Activated T-helper 1 cell treated with anti-CD3 and anti-CD28 coated beads, Interleukin-2, amount 50 U/mL, for 16 hours (primary cell): ENCODE results near the gene CDK5RAP1.
"Not testable (repeated sequence)": the region's sequence is repeated elsewhere in the genome, so short reads cannot be mapped to it uniquely, and the experiment has no call there.

Experiments
- DNase-seq, 2 donors: peaks; one replicate each; pipeline ENCODE4 v3.0.0-alpha.2; 2020; ENCODE audit warnings: low read depth in 1 of 2, low spot score in 1 of 2

Gene CDK5RAP1

DNA sequence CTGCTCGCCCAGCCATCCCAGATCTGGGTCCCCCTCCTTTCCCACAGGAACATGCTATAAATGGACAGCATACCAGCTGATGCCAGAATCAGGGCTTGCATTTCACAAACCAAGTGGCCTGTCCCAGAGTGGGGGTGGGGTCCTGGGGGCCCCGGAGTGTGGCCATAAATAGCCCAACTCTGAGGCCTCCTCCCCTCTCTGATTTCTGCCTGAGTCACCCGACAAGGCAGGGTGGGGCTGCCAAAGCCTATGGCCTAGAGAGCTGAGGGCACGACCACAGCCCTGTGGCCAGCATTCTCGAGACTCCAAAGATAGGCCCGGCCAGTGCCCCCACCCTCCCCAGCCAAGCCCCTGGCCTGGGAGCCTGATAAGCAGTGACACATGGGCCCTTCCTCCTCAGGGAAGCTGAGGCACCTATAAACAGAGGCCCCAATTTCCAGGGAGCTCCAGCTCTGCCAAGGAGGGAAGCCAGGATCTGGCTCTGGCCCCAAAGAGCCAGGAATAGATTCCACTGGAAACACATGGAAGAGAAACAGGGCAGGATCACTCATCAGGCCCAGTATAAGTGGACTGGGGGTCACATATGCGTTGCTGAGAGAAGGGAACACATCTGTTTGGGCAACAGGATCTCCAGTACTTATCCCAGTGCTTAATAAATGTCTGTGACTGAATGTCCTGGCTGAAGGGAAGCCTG is 22.0 kb upstream of the CDK5RAP1 start:
- no peak for DNase-seq

DNA sequence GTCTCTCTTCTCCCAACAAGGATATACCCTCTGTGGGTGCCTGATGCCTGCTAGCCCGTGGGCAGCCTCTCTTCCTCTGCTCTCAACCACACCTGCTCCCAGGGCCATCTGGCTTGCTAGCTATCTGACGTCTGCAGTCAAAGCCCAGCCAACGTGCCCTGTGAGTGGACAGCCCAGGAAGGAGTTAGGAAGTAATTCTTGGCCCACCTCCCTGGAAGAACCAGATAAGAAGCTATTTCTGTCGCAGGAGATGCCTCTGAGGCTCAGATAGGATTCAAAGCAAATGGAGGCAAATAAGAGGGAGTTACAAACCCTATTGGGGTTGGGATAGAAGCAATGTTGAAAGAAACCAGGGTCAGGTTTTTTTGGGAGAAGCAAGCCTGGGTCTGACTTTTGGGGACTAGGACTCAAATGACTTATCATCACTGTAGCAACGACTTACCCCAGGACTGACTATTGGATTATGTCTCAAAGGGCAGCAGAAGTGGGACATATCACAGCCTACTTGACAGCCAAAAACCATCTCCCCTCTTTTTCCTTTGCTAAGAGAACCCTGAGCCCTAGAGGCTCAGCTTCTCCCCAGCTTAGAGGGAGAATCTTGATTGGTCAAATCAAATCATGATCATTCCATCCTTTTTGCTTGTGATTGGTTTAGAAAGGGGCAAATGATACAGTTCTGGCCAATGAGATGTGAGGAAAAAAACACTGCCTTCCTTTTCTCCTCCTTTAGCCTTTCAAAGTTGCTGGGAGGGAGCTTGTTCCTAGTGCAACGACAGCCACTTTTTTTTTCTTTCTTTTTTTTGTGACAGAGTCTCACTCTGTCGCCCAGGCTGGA is 18.0 kb upstream of the CDK5RAP1 start:
- DNase-seq: no peak

DNA sequence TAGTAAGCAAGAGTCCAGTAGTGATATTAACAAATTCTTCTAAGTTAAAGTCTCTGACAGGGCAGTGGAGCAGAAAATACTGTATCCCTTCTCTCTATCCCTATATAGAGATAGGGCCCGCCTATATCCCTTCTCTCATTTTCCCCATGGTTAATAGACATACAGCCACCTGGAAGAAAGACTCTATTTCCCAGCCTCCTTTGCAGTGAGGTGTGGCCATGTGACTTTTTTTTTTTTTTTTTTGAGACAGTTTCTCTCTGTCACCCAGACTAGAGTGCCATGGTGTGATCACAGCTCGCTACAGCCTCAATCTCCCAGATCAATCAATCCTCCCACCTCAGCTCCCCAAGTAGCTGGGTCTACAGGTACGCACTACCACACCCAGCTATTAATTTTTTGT is 16.7 kb upstream of the CDK5RAP1 start:
- no peak for DNase-seq

DNA sequence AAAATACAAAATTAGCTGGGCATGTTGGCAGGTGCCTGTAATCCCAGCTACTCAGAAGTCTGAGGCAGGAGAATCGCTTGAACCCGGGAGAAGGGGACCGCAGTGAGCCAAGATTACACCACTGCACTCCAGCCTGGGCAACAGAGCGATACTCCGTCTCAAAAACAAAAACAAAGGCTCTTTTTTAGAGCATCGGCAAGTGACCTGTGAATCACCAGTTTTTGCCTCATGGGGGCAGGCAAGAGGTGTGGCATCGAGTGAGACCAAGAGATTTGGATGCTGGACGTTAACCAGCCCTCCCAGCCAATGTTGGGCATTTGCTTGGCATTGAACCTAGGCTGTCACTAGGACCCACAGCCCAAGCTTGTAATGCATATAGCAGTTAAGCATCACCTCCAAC is 14.6 kb upstream of the CDK5RAP1 start:
- no peak for DNase-seq

DNA sequence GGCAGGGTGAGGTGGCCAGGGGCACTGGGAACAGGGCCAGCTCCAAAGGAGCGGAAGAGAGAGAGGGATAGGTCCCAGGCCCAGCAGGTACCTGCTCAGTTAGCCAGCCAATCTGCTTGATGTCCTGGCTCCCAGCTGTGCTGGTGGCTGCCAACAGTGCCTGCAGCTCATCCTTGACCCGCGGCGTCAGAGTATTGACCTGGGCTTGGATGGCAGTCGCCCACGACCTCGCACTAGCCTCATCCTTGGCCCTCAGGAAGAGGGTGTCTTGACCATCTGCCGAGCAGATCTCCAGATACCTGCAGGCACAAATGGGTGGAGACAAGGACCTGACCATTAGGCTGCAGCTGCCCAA is 11.1 kb upstream of the CDK5RAP1 start:
- no peak for DNase-seq

DNA sequence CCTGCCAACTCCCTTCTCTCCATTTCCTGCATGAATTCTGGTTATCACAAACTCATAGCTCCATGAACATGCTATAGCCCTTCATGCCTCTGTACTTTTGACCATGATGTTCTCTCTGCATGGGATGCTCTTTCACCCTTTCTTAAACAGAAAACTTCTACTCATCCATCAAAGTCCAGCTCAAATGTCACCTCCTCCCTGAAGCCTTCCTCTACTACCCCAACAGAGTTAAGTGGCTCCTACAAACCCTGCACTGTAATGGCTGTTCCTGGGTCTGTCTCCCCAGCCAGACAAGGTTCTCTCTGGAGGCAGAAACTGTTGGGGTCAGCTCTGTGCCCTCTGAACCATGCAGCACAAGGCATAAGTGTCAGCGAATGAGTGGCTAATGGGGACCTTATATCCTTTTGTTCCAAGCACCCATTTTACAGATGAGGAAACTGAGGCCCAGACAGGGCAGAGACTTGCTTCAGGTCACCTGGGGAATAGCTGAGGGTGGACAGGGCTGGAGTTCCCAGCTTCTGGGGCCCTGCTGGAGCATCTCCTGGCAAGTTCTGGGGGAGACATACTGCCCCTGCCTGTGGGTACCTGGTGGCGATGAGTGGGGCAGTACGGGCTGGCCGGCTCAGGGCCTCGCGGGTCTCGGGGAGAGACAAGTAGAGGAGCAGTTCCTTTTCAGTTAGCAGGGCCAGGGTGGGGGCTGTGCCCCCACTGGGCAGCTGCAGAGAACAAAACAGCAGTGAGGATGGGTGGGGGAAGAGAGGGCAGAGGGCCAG is 10.6 kb upstream of the CDK5RAP1 start:
- DNase-seq: no peak

DNA sequence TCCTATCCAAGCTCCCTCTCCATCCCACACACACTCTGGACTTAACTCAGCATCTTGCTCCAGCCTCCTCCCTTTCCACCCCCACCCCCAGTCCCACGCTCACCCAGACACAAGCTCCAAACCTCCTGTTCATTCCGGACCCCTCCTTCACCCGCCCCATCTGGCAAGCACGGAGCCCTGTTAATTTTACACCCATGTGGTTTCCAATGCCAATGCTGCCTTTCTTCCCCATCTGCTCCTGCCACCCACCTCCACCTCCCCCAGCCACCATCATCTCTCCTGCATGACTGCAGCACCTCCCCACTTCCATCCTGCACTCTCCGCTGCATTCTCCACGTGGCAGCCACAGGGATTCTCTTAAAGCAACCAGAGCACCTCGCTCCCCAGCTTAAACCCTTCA is 9.9 kb upstream of the CDK5RAP1 start:
- no peak for DNase-seq

DNA sequence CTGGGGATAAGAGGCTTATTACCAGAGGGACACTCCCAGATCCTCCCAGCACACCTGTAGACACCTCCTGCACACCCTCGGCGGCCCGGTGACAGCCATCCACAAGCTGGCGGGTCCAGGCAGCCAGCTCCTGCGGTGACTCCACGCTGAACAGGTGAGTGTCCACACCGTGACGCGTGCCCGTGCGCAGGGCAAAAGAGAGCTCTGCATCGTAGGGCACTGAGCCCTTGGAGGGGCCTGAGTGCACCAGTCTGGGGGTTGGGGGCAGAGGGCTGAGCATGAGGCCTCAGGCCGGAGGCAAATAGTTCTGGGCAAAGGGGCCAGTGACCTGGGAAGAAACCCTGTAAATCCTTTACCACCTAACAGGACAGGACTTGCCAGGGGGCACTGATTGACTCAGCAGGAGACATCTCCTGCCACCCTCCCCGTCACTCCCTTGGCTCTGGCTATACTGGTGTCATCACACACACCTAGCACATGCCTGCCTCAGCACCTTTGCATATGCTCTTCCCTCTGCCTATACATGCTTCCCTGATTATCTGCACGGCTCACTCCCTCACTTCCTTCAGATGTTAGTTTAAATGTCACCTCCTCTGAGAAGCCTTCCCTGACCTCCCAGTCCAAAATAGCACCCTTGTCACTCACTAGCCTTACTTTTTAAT is 8.9 kb upstream of the CDK5RAP1 start:
- DNase-seq: no peak

DNA sequence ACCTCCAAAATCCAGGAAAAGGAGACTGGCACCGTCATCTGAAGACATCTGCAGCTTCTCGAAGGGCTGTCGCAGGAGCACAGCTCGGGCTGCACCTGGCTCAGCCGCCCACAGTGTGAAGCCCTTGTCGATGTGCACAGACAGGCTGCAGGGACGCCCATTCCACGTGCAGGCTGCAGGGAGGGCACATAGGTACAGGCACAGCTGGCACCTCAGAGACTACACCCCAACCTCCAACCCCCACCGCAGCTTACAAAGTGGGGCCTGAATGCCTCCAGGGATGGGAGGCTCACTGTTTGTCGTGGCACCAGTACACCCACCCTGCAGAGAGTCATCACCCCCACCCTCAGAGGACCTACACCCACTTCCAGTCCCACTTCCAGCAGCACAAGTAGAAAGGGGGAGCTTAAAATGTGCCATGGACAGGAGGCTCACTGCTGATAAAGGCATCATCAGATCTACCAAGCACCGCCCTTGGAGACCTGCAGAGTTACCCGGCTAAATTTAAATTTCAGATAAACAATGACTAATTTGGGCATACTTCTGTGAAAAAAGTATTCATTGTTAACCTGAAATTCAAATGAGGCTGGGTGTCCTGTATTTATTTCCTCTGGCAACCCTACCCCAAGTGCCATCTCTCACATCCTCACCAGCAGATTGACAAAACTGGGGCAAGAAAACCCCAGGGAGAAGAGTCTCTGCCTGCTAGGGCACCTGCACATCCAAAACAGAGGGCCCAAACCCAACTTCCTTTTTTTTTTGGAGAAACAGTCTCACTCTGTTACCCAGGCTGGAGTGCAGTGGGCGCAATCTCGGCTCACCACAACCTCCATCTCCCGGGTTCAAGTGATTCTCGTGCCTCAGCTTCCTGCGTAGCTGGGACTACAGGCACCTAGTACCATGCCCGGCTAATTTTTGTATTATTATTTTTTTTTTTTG is 7.7 kb upstream of the CDK5RAP1 start:
- no peak for DNase-seq

DNA sequence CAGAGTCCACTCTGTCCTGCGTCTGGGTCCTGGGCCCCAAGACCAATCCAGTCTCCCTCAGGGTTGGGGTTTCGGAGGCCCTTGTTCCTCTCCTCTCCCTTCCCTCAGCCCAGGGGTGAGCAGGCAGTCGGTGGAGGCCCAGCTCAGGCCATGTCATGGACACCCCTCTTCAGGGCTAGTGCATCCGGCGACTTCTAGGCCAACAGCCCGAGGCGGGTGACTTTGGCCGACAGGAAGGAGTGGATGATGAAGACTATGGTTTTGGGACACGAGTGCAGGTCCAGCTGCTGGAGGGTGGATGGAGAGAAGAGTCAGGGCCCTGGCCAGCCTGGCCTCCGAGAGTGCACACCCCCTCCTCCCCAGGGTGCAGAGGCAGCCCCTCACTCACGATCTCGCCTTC is 7.0 kb upstream of the CDK5RAP1 start:
- no peak for DNase-seq

DNA sequence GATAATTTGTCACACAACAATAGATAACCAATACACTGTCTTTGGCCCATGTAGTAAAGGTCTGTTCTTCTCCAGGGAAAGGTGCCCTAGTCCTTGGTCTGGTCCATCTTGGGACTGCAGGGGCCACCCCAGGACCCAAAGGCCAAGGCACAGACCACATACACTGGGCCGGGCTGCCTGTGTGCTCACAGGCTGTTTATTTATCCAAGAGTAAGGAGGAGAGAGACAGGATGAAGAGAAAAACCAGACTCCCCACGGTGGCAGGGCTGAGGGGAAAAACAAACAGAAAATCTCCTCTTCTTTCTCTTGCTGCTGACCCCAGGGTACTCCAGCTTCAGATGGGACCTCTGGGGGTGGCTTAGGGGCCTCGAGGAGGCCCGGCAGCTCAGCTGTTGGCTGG is 6.5 kb upstream of the CDK5RAP1 start:
- no peak for DNase-seq

DNA sequence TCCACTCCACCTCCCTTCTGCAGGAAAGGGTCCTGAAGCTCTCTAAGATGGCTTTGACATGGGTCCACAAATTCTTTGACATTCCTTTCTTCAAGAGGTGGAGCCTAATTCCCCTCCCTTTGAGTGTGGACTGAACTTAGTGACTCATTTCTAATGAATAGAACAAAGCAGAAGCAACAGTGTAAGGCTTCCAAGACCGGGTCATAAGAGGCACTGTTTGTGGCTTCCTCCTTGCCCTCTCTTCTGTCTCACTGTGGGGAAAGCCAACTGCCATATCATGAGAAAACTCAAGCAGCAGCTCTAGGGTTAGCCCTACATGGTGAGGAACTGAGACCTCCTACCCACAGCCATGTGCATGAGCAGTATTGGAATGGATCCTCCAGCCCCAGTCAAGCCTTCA is 5.9 kb upstream of the CDK5RAP1 start:
- no peak for DNase-seq

DNA sequence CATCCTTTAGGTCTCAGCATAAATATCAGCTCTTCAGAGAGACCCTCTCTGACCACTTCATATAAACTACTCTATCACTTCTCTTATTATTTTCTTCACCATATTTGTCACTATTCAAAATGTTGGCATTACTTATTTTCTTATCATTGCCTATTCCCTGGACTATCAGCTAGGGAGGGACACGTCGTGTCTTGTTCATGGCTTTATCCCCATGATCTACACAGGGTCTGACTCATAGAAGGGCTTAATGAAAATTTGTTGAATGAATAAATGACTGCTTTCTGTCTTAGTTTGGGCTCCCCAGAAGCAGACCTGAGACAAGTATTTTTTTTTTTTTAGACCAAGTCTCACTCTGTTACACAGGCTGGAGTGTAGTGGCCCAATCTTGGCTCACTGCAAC is 3.0 kb upstream of the CDK5RAP1 start:
- DNase-seq: no peak

DNA sequence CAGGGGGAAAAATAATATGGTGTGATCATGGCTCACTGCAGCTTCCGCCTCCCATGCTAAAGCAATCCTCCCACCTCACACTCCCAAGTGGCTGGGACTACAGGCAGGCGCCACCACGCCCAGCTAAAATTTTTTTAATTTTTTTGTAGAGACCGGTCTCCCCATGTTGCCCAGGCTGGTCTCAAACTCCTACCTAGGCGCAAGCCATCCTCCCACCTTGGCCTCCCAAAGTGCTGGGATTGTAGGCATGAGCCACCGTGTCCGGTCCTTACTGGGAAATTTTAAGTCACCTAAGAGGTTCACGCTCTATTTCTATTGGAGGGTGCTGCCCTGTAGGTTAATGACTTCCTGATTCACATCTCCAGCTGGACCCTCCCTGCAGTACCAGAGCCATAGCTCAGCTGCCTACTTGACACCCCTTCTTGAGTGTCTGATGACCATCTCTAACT is 626 bp upstream of the CDK5RAP1 start:
- no peak for DNase-seq

DNA sequence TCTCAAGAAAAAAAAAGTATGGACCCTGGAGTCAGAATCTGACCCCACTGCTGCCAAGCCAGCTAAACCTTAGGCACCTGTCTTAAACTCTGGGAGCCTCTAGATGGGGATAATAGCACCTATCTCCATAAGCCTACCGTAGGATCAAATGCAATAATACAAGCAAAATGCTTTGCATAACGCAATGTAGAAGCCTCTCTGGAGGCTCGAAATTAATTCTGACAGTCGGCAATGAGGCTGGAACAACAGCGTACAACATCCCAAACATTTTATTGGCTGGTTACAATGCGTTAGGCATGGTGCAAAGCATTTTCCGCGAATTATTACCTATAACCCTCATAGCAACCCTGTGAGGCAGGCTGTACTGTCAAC is 521 bp downstream of the CDK5RAP1 start:
- no peak for DNase-seq

DNA sequence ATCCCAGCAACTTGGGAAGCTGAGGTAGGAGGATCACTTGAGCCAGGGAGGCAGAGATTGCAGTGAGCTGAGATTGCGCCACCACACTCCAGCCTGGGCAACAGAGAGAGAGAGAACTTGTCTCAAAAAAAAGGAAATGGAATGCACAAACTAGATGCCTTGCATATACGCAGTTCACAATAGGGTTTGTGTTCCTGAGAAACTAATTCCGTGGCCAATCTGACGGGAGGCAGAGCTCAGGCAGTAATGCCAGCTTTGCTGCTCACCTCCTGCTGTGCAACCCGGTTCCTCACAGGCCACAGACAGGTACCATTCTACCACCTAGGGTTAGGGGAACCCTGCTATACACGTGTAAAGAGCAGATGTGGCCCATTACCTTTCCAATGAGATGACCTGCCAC is 1.4 kb downstream of the CDK5RAP1 start:
- no peak for DNase-seq

DNA sequence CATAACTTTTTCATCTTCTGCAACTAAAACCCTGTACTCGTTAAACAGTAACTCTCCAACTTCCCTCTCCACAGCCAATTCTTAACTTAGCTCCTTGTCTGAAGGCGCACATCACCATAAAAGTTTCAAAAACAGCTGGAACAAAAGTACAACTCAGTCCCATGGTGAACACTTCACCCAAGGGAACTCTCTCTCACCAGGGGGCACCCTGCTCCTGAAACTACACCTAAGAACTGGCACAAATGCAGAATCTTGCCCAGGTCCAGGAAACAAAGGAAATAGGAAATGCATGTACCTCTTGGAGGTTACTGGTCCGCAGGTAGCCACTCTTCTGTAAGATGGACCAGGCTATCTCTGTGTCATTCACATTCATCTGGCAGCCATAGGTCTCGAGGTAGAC is 6.6 kb downstream of the CDK5RAP1 start:
- DNase-seq: no peak

DNA sequence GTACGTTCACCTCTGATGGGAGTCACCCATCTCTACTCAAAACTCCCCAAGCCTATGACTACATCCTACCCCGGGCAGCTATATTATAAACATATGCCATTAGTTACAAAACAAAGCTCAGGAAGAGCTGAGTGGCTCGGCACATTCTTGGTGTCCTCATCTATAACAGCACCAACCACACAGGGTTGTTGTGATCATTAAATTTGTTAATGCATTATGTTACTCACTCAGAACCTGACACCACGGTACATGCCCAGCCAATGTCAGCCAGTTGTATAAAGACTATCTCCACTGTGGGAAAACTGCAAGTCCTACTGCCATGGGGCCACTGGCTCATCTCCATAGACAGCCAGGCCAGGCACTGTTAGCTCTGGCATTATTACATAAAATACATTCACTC is 7.7 kb downstream of the CDK5RAP1 start:
- DNase-seq: no peak

DNA sequence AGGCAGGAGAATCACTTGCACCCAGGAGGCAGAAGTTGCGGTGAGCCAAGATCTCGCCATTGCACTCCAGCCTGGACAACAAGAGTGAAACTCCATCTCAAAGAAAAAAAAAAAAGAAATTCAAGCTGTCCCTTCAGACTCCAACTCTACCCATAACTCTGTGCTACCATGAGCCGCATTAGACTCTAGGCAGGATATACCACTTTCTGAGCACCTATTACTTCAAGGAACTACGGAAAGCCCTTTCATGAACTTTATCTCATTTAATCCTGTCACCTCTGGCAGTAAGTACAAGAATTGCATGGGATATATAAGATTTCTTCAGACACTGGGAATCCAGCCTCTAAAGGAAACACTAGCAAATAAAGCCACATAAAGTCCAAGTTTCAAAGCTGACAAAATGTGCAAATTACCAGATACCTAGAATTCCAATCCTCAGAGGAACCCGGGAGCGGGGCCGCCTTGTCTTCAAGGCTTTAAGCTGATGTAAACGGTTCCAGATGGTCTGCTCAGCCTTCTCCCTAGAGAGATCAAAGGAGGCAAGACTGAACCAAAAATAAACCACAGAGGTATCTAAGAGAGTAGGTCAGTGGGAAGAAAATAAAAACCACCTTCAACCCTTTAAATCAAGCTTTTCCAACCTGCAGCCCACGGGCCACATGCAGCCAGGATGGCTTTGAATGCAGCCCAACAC is 9.4 kb downstream of the CDK5RAP1 start:
- DNase-seq: no peak

DNA sequence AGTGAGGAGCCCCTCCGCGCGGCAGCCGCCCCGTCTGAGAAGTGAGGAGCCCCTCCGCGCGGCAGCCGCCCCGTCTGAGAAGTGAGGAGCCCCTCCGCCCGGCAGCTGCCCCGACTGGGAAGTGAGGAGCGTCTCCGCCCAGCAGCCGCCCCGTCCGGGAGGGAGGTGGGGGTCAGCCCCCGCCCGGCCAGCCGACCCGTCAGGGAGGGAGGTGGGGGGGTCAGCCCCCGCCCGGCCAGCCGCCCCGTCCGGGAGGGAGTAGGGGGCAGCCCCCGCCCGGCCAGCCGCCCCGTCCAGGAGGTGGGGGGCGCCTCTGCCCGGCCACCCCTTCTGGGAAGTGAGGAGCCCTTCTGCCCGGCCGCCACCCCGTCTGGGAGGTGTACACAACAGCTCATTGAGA is 12.0 kb downstream of the CDK5RAP1 start:
- DNase-seq: not testable (repeated sequence)
